Measurements from ENCODE around the gene E2F7.

Gene E2F7

DNA sequence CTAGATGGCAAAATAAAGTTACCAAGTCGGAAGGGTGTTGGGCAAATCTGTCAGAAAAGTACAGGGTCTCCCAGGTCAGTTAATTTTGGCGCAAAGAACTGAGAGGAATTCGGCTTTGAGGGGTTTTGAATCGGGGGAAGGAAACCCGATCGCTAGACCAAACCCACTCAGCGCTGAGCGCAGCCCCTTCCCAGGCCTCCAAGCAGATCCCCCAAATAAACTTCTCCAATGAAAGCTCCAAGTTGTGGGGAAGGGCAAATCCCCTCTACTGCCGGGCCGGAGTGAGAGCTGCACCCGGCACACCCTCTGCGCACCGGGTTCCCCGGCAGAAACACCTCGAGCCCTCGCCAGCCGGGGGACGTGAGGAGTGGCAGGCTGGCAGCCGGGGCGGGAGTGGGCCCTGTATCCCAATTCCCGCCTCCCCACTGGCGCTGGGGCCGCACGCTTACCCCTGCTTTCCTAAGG is 441 bp downstream of the E2F7 start:
- Histone ChIP-seq H3K4me3 (peak overlapping the region; percentile 86), H3K27ac (no peak overlapping the region)
- DNase-seq (ENCODE audit: low spot score) = no peak
- TF ChIP-seq, protein P1, sequence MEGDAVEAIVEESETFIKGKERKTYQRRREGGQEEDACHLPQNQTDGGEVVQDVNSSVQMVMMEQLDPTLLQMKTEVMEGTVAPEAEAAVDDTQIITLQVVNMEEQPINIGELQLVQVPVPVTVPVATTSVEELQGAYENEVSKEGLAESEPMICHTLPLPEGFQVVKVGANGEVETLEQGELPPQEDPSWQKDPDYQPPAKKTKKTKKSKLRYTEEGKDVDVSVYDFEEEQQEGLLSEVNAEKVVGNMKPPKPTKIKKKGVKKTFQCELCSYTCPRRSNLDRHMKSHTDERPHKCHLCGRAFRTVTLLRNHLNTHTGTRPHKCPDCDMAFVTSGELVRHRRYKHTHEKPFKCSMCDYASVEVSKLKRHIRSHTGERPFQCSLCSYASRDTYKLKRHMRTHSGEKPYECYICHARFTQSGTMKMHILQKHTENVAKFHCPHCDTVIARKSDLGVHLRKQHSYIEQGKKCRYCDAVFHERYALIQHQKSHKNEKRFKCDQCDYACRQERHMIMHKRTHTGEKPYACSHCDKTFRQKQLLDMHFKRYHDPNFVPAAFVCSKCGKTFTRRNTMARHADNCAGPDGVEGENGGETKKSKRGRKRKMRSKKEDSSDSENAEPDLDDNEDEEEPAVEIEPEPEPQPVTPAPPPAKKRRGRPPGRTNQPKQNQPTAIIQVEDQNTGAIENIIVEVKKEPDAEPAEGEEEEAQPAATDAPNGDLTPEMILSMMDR (IDR thresholded peaks at IDR 0.05) = no peak

DNA sequence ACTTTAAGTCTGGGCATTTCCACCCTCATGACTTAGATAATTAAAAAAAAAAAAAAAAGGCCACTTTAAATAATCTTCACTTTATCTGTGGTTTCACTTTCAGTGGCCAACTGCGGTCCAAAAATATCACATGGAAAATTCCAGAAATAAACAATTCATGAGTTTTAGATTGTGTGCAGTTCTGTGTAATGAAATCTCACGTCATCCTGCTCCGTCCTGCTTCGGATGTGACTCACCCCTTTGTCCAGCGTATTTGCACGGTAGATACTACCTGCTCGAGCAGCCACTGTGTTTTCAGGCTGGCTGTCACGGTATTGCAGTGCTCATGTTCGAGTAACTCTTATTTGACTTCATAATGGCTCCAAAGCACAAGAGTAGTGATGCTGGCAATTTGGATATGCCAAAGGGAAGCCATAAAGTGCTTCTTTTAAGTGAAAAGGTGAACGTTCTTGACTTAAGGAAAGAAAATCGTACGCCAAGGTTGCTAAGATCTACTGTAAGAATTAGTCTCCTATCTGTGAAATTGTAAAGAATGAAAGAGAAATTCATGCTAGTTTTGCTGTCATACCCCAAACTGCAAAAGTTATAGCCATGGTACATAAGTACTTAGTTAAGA is 2.4 kb downstream of the E2F7 start:
- Histone ChIP-seq H3K4me3 (peak overlapping the region; percentile 51), H3K27ac (no peak overlapping the region)
- DNase-seq (ENCODE audit: low spot score) = no peak
- TF ChIP-seq, protein P1 (IDR thresholded peaks at IDR 0.05) = no peak

DNA sequence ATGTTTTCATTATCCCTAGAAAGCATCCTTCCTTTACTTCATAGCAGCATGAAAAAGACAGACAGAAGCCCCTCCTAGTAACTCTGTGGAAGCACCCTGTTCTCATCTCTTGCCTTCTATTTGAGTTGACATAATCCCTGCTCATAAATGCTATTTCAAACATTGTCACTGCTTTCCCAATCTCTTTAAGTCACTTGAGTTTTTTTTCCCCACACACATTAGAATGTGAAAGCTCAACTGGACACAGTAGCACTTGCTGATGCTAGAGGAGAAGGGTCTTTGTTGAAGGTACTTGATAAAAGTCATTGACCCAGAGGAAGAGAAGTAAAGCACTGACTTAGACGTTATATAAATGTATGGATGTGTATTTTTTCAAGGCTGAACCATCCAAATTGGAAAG is 3.0 kb downstream of the E2F7 start:
- TF ChIP-seq, protein P1 (IDR thresholded peaks at IDR 0.05) = no peak
- Histone ChIP-seq H3K27ac (no peak overlapping the region), H3K4me3 (peak overlapping the region; percentile 51)
- no peak for DNase-seq (ENCODE audit: low spot score)

DNA sequence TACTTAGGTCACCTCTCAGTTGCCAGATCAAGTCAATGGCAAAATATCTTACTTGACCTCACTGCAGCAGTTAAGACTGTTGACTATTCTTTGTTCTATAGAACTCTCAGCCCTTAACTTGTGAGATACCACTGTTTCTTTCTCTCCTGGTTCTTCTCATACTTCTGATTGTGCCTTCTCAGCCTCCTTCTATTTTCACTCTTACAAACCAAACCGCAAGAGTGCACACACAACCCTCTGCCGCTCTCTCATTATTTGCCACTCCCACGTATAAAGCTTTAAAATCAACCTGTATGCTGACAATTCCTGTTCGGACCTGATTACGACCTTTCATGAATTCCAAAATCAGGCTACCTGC is 4.5 kb downstream of the E2F7 start:
- H3K27ac ChIP-seq = no peak overlapping the region
- TF ChIP-seq, protein P1 (IDR thresholded peaks at IDR 0.05) = no peak
- no peak for DNase-seq (ENCODE audit: low spot score)
- H3K4me3 ChIP-seq = no peak overlapping the region

DNA sequence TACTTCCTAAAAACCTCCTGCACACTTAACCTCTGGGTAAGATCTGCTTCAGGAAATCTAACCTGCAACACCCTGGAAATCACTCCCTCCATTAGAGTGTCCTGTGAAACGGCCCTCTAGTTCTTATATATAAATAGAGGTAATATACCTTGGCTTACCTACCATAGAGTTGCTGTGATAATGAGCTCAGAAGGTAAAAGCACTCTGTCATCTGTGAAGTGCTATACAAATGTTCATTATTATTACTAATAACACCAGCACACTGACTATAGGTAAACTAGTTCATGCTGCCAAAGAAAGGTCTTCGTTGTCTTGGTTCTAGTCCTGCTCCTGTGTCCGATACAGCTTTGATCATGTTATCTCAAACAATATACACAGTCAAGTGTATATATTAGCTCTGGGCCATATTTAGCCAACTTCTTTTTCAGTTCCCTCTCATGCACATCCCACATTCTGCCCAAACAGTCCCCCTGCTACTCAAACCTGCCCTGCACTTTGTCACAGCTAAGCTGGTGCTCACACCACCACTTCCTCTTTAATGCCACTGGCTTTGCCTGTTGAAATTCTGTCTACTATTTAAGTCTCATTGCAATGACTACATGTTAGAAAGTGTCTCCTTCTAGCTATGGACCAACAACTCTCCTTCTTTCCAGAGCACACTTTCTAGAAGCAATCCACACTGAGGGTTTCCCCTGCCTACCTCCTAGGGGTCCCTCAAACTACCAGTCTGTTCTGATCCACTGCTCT is 5.1 kb downstream of the E2F7 start:
- DNase-seq (ENCODE audit: low spot score) = no peak
- H3K4me3 ChIP-seq = no peak overlapping the region
- no peak overlapping the region for H3K27ac ChIP-seq
- TF ChIP-seq, protein P1 (IDR thresholded peaks at IDR 0.05) = no peak

DNA sequence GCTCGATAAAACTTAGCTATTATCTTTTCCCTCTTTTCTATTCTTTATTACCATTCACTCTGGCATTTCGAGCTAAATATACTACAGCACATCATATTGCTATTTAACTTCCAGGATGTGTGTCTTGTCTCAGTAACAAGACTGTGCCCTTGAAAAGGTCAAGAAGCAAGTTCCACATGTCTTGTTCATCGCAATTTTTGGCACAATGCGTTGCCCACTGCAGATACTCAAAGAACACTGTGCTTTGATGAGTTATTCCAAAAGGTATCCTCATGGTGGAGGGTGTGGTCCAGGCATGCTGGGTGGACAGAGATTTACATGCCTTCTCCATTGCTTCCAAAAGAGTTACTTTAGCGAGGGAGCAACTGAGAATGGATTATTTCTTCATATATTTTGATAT is 6.6 kb downstream of the E2F7 start:
- DNase-seq (ENCODE audit: low spot score) = no peak
- Histone ChIP-seq H3K4me3 (no peak overlapping the region), H3K27ac (no peak overlapping the region)
- TF ChIP-seq, protein P1 (IDR thresholded peaks at IDR 0.05) = no peak

DNA sequence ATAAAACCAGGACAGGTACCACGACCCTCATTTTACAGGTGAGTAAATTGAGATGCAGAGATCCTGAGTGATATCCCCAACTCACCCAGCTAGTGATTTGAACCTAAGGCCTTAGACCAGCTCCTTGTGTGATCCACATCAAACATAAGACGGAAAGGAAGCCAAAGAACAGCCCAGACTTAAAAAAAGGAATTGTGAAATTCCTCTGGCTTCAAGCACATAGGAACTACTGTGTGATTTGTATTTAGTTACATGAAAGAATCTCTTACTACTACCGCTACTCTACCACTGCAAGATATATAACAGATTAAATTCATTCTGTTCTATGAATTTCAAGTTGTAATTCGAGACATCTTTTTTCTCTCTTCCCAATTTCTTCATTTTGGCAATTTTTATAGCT is 10.5 kb downstream of the E2F7 start:
- Histone ChIP-seq H3K4me3 (no peak overlapping the region), H3K27ac (no peak overlapping the region)
- TF ChIP-seq, protein P1 (IDR thresholded peaks at IDR 0.05) = no peak
- no peak for DNase-seq (ENCODE audit: low spot score)

Measured in coronary artery (tissue), 2 donors.